M059J (cell line): Measurements from ENCODE around the gene SBNO1. TPM values are rescaled to one million over a fixed set of nuclear protein-coding genes. Genes with fewer than 3 reads are reported as not detected.
"Not testable (repeated sequence)": the region's sequence is repeated elsewhere in the genome, so short reads cannot be mapped to it uniquely, and the experiment has no call there.

Experiments used
- DNase-seq: peaks from one replicate; pipeline ENCODE4 v3.0.0-alpha.2; 2012; ENCODE audit warnings: low read depth
- total RNA-seq: library from RNA; depleted of rRNA; stranded (reverse); fragments of >200 nt; shearing (Covaris generic); gene quantifications from 2 replicates; pipeline ENCODE4 v1.2.3, GENCODE V29; 2014; rRNA removed

Gene SBNO1
- total RNA-seq, 1 experiment from 2014 or later, result 16.3 TPM

GRCh38 chr12:123248996-123249741, 115.5 kb downstream of the SBNO1 start:
- DNase-seq, result not testable (repeated sequence)

- not testable (repeated sequence) for DNase-seq
Observed at GRCh38 chr12:123248129-123248528, 116.5 kb downstream of the SBNO1 start.

- DNase-seq, result no peak
Observed at GRCh38 chr12:123245678-123246077, 119.0 kb downstream of the SBNO1 start.

- DNase-seq, result peak; percentile 55
Observed at GRCh38 chr12:123243671-123244262, 120.9 kb downstream of the SBNO1 start.

DNA sequence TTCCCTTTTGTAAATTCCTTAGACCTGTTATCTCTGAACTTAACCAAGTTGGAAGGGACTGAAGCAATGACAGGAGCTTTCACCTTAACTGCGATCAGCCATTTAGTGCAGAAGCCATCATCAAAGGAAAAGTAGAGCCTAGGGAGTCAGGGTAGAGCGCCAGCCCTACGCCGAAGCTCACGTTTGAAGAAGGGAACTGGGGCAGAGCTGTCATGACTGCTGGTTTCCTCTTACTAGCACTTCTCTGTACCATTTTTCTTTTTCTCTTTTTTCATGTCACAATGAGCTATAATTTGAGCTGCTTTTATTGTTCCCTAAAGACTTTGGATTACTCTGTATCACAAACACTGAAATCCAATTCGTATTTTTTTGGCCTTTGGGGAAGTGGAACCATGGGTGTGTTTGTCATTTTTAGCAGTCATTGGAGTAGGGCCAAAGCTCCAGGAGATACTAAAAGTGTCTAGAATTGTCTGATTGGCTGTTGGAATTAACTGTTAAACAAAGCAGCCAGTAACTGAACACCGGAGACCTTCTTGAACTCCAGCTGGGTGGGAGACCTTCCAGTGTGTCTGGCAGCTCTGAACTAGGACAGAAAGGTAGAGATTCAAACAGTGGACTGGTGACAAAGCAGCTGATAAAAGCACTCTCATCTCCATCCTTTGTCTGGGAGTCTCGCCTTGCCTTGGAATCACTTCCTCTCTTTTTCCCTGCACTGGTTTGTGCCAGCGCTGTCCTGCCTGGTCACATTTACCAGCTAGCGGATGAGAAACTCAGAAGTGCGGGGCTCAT, 122.3 kb downstream of the SBNO1 start:
- no peak for DNase-seq

Other genes starting within 250 kb of the SBNO1 start
- gene PITPNM2, start 213.8 kb downstream of the SBNO1 start, total RNA-seq, result 1.2 and 2.9 TPM in 2 replicates
- 52.7 and 80.0 TPM in 2 replicates for gene MPHOSPH9, start 131.7 kb downstream of the SBNO1 start, total RNA-seq
- 25.5 and 32.1 TPM in 2 replicates for gene MTRFR, start 131.4 kb downstream of the SBNO1 start, total RNA-seq
- gene CDK2AP1, start 93.0 kb downstream of the SBNO1 start, total RNA-seq, result 224 and 249 TPM in 2 replicates
- 32.2 and 51.5 TPM in 2 replicates for gene KMT5A, start 19.3 kb upstream of the SBNO1 start, total RNA-seq
- 3.5 and 5.3 TPM in 2 replicates for gene RILPL2, start 71.8 kb upstream of the SBNO1 start, total RNA-seq
- gene SNRNP35, start 93.3 kb upstream of the SBNO1 start, total RNA-seq, result 9.9 and 11.8 TPM in 2 replicates
- gene RILPL1, start 168.9 kb upstream of the SBNO1 start, total RNA-seq, result 9.2 and 15.7 TPM in 2 replicates
- gene TMED2, start 219.7 kb upstream of the SBNO1 start, total RNA-seq, result 294 and 301 TPM in 2 replicates
- 18.9 and 33.6 TPM in 2 replicates for gene DDX55, start 237.3 kb upstream of the SBNO1 start, total RNA-seq